B cell (primary cell): ENCODE measurements around the gene TET1. TPM values are rescaled to one million over a fixed set of nuclear protein-coding genes. Genes with fewer than 3 reads are reported as not detected.
"Not testable (repeated sequence)": the region's sequence is repeated elsewhere in the genome, so short reads cannot be mapped to it uniquely, and the experiment has no call there.

Experiments used
- ATAC-seq: fragments of 200-7000 bp; cut with Tn5 transposase; one replicate; pipeline ENCODE4 v1.10.0; 2021; ENCODE audit warnings: low read depth, mild to moderate bottlenecking, moderate number of reproducible peaks, moderate library complexity
- CTCF ChIA-PET: fragments of 350-600 bp; sonication (Branson Sonifier 250); formaldehyde crosslinking; loops from one replicate; lab custom pipeline; 2021; ENCODE audit warnings: antibody characterized with exemption, inconsistent platforms; lab: Charles Lee
- POLR2A ChIA-PET: fragments of 350-600 bp; sonication (Branson Sonifier 250); formaldehyde crosslinking; loops from one replicate; lab custom pipeline; 2021; ENCODE audit warnings: antibody characterized with exemption; lab: Charles Lee
- DNase-seq: peaks from one replicate; pipeline ENCODE4 v3.0.0; 2013
- H2AFZ ChIP-seq: 2 replicates; pipeline ENCODE4 v1.6.1; 2012; ENCODE audit warnings: mild to moderate bottlenecking, low read depth, low read length; ENCODE audit not compliant: insufficient read depth, poor library complexity, severe bottlenecking
- H3K27ac ChIP-seq, 2 donors: 1 replicate in 1 of 2; 2 replicates in 1 of 2; pipeline ENCODE4 v1.5.1; 2012 to 2013; ENCODE audit warnings: low read length in 2 of 2, mild to moderate bottlenecking in 2 of 2, moderate library complexity in 1 of 2
- H3K27me3 ChIP-seq, 4 experiments: fragments of 200-600 bp in 1 of 4; sonication (generic) in 1 of 4; replicated peaks in 1 of 4; 1 replicate in 2 of 4; 2 replicates in 2 of 4; pipeline versions ENCODE4 v1.6.1 to v1.7.0; 2013 to 2016; ENCODE audit warnings: low read length in 3 of 4, mild to moderate bottlenecking in 2 of 4, mixed read lengths in 1 of 4, moderate library complexity in 1 of 4; ENCODE audit not compliant: insufficient read depth in 4 of 4, control insufficient read depth in 3 of 4; ENCODE audit errors: control extremely low read depth in 1 of 4
- H3K36me3 ChIP-seq, 2 experiments: replicated peaks in 1 of 2; 1 replicate in 1 of 2; 2 replicates in 1 of 2; pipeline versions ENCODE4 v1.6.1 to v1.7.1; 2013; ENCODE audit warnings: low read length in 1 of 2; ENCODE audit not compliant: insufficient read depth in 2 of 2, control insufficient read depth in 1 of 2; ENCODE audit errors: control extremely low read depth in 1 of 2, extremely low read depth in 1 of 2
- H3K4me1 ChIP-seq, 2 donors: fragments of 200-600 bp in 1 of 2; sonication (generic) in 1 of 2; 1 replicate in 1 of 2; 2 replicates in 1 of 2; pipeline versions ENCODE4 v1.5.1 to v1.6.1; 2013 to 2017; ENCODE audit warnings: low read length in 2 of 2; ENCODE audit not compliant: control insufficient read depth in 2 of 2, insufficient read depth in 2 of 2
- H3K4me2 ChIP-seq: replicated peaks from 2 replicates; pipeline ENCODE3; 2012; ENCODE audit warnings: mild to moderate bottlenecking, low read depth, low read length; ENCODE audit not compliant: poor library complexity, severe bottlenecking
- H3K4me3 ChIP-seq, 5 experiments: fragments of 200-600 bp in 1 of 5; sonication (generic) in 1 of 5; 1 replicate in 3 of 5; 2 replicates in 2 of 5; pipeline versions ENCODE4 v1.5.1 to v1.7.0; 2011 to 2016; ENCODE audit warnings: low read length in 4 of 5, mild to moderate bottlenecking in 4 of 5, low read depth in 2 of 5, control low read depth in 1 of 5, moderate library complexity in 1 of 5; ENCODE audit not compliant: insufficient read depth in 1 of 5; ENCODE audit errors: control extremely low read depth in 1 of 5, extremely low read depth in 1 of 5
- H3K79me2 ChIP-seq: fragments of 200-600 bp; sonication (generic); one replicate; pipeline ENCODE4 v1.6.0; 2016; ENCODE audit warnings: low read length; ENCODE audit not compliant: control insufficient read depth, insufficient read depth
- H3K9ac ChIP-seq: fragments of 200-600 bp; sonication (generic); 2 replicates; pipeline ENCODE4 v1.6.1; 2017; ENCODE audit warnings: mild to moderate bottlenecking, low read length, moderate library complexity
- H3K9me3 ChIP-seq, 3 donors: one replicate each; pipeline versions ENCODE4 v1.6.1 to v1.7.1; 2013; ENCODE audit warnings: low read length in 2 of 3; ENCODE audit not compliant: control insufficient read depth in 2 of 3, insufficient read depth in 1 of 3; ENCODE audit errors: control extremely low read depth in 1 of 3
- H4K20me1 ChIP-seq: 2 replicates; pipeline ENCODE4 v1.6.0; 2012; ENCODE audit warnings: mild to moderate bottlenecking, low read length; ENCODE audit not compliant: insufficient read depth, control insufficient read depth, poor library complexity, severe bottlenecking
- H3K27ac Mint-ChIP-seq: one replicate; pipeline ENCODE4 v1.8.0; 2021; ENCODE audit warnings: mixed read lengths
- H3K27me3 Mint-ChIP-seq: one replicate; pipeline ENCODE4 v1.8.0; 2021; ENCODE audit warnings: mixed read lengths
- H3K4me1 Mint-ChIP-seq: one replicate; pipeline ENCODE4 v1.8.0; 2021; ENCODE audit warnings: mixed read lengths
- H3K4me3 Mint-ChIP-seq: one replicate; pipeline ENCODE4 v1.8.0; 2021; ENCODE audit warnings: mixed read lengths
- H3K9me3 Mint-ChIP-seq: one replicate; pipeline ENCODE4 v1.8.0; 2022; ENCODE audit warnings: mixed read lengths; ENCODE audit not compliant: insufficient read depth
- EZH2 ChIP-seq: IDR thresholded peaks from 2 replicates; pipeline ENCODE4 v1.6.1; 2012; ENCODE audit warnings: borderline replicate concordance, low read depth, mild to moderate bottlenecking, moderate library complexity, low read length; ENCODE audit not compliant: insufficient read depth, poor library complexity, severe bottlenecking
- whole genome bisulfite sequencing: methylation state at CpG from one replicate; pipeline ENCODE4 v1.1.5; 2013; ENCODE audit warnings: missing lambda C conversion rate; ENCODE audit not compliant: insufficient coverage; 5-methylcytosine and 5-hydroxymethylcytosine counted together
- intact Hi-C: fragments of 100-400 bp; cut with micrococcal nuclease; formaldehyde crosslinking; loops from one replicate; pipeline ENCODE4 v1.10.0; 2022
- polyA plus RNA-seq: library from polyadenylated mRNA; depleted of rRNA; stranded (reverse); fragments of >200 nt; gene quantifications from 2 replicates; pipeline ENCODE4 v1.2.3, GENCODE V29; 2012
- total RNA-seq, 2 donors: library from RNA; stranded (reverse); fragments of 120-200 nt in 1 of 2; gene quantifications; 1 replicate in 1 of 2; 2 replicates in 1 of 2; pipeline versions ENCODE4 v1.2.3 to v1.2.4, GENCODE V29; 2013 to 2022
- TF ChIP-seq, protein P1 (sequence below): fragments of 200-600 bp; IDR thresholded peaks from one replicate; pipeline ENCODE4 v1.8.0; 2022; ENCODE audit warnings: antibody characterized with exemption, mild to moderate bottlenecking

Gene TET1
- total and polyA plus RNA-seq, 2 donors (not counting 1 experiment from before 2014, with no cell fraction given), result 0.30 to 1.4 TPM

DNA sequence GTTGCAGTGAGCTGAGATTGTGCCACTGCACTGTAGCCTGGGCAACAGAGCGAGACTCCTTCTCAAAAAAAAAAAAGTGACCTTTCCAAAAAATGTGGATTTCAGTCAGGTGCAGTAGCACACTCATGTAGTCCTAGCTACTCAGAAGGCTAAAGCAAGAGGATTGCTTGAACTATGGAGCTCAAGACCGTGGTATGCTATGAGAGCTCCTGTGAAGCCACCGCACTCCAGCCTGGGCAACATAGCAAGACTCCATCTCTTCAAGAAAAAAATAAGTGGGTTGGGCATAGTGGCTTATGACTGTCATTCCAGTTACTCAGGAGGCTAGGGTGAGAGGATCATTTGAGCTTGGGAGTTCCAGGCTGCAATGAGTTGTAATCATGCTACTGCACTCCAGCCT lies 51.1 kb downstream of the TET1 start:
- Histone ChIP-seq H3K4me2 (no peak overlapping the region), H3K27ac (no peak overlapping the region), H3K4me1 (no peaks in the 10 kb centered on the region), H3K9ac (no peak overlapping the region), H4K20me1 (no peaks in the 10 kb centered on the region), H3K79me2 (no peaks in the 10 kb centered on the region), H3K9me3 (no peaks in the 10 kb centered on the region), H2AFZ (no peak overlapping the region), H3K27me3 (no peaks in the 10 kb centered on the region), H3K4me3 (no peak overlapping the region), H3K36me3 (no peaks in the 10 kb centered on the region)
- H3K4me1 Mint-ChIP-seq, result no peaks in the 10 kb centered on the region
- ChIA-PET POLR2A (no interaction called here), CTCF (interaction anchor here (0.7 kb wide), 1 partner anchor 49 kb away, joined by 4 read pairs; no protein-coding TSS in a partner anchor)
- no peak for TF ChIP-seq EZH2
- TF ChIP-seq, protein P1, sequence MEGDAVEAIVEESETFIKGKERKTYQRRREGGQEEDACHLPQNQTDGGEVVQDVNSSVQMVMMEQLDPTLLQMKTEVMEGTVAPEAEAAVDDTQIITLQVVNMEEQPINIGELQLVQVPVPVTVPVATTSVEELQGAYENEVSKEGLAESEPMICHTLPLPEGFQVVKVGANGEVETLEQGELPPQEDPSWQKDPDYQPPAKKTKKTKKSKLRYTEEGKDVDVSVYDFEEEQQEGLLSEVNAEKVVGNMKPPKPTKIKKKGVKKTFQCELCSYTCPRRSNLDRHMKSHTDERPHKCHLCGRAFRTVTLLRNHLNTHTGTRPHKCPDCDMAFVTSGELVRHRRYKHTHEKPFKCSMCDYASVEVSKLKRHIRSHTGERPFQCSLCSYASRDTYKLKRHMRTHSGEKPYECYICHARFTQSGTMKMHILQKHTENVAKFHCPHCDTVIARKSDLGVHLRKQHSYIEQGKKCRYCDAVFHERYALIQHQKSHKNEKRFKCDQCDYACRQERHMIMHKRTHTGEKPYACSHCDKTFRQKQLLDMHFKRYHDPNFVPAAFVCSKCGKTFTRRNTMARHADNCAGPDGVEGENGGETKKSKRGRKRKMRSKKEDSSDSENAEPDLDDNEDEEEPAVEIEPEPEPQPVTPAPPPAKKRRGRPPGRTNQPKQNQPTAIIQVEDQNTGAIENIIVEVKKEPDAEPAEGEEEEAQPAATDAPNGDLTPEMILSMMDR, result no peak
- H3K27me3 Mint-ChIP-seq, result no peaks in the 10 kb centered on the region
- DNase-seq (no peak), ATAC-seq (no peak)
- intact Hi-C loops, result no loop called here
- no peaks in the 10 kb centered on the region for H3K9me3 Mint-ChIP-seq
- WGBS, result 90% methylated on average over 2 of the region's 3 CpGs
- H3K27ac Mint-ChIP-seq, result no peak overlapping the region
- H3K4me3 Mint-ChIP-seq, result no peak overlapping the region

DNA sequence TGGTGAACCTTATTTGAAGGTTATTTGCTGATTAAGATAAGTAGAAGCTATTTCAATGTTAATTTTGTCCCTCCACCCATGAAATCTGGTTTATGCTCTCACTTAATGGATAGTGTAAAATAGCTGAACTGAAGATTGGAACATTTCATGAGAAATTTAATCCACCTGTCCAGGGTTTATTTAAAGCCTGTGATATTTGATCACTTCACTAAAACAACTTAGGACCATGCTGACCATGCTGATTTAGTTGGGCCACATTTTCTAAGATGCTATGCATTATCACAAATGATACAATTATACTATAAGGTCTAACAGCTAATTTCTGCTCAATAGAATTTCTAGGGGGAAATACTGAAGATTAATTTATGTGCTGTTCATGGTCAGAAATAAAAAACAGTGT lies 53.8 kb downstream of the TET1 start:
- intact Hi-C loops, H3K4me2 ChIP-seq, H3K4me3 Mint-ChIP-seq, H3K9ac ChIP-seq, H2AFZ ChIP-seq, H3K4me1 ChIP-seq, H3K36me3 ChIP-seq, H4K20me1 ChIP-seq, ATAC-seq, H3K9me3 Mint-ChIP-seq, CTCF ChIA-PET, DNase-seq, H3K4me3 ChIP-seq, H3K9me3 ChIP-seq, H3K27ac ChIP-seq, H3K27me3 ChIP-seq, H3K79me2 ChIP-seq, H3K4me1 Mint-ChIP-seq, H3K27ac Mint-ChIP-seq, H3K27me3 Mint-ChIP-seq: not testable (repeated sequence)
- POLR2A ChIA-PET, result interaction anchor here (0.6 kb wide), 1 partner anchor 243 kb away, joined by 3 read pairs; no protein-coding TSS in a partner anchor

DNA sequence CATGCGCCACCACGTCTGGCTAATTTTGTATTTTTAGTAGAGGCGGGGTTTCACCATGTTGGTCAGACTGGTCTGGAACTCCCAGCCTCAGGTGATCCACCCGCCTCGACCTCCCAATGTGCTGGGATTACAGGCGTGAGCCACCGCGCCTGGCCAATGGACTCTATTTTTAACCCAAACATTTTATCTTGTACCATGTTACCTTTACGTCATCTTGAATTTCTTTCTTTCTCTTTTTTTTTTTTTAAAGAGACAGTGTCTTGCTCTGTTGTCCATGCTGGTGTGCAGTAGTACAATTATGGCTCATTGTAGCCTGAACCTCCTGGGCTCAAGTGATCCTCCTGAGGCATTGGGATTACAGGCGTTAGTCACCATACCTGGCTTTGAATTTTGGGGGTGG lies 57.6 kb downstream of the TET1 start:
- H2AFZ ChIP-seq, H3K9ac ChIP-seq, H3K4me1 ChIP-seq, H3K27ac Mint-ChIP-seq, intact Hi-C loops, H3K4me1 Mint-ChIP-seq, H3K27ac ChIP-seq, DNase-seq, H3K79me2 ChIP-seq, H4K20me1 ChIP-seq, H3K4me2 ChIP-seq, CTCF ChIA-PET, H3K27me3 ChIP-seq, H3K9me3 ChIP-seq, POLR2A ChIA-PET, H3K4me3 ChIP-seq, H3K36me3 ChIP-seq, H3K4me3 Mint-ChIP-seq, H3K27me3 Mint-ChIP-seq, ATAC-seq, H3K9me3 Mint-ChIP-seq: not testable (repeated sequence)
- WGBS, result 98% methylated on average over 8 of the region's 10 CpGs
